GM10248 (cell line): ENCODE data around the gene RRP1.

Experiments
- CTCF ChIA-PET: fragments of 300-600 bp; sonication (Branson Sonifier 250); formaldehyde crosslinking; extraction: SDS; loops from one replicate; lab custom pipeline; 2021; ENCODE audit warnings: antibody characterized with exemption; lab: Yijun Ruan, JAX
- POLR2A ChIA-PET: fragments of 350-650 bp; sonication (Branson Sonifier 250); formaldehyde crosslinking; extraction: SDS; loops from one replicate; lab custom pipeline; 2020; ENCODE audit warnings: antibody characterized with exemption; lab: Yijun Ruan, JAX
- DNase-seq: peaks from one replicate; pipeline ENCODE4 v3.0.0; 2012; ENCODE audit errors: extremely low spot score
- TF ChIP-seq, protein P1 (sequence below): IDR thresholded peaks from 2 replicates; pipeline ENCODE4 v1.5.1; 2012; ENCODE audit warnings: mild to moderate bottlenecking, low read depth; ENCODE audit errors: extremely low read depth, missing control alignments, control extremely low read depth

RRP1 gene

DNA sequence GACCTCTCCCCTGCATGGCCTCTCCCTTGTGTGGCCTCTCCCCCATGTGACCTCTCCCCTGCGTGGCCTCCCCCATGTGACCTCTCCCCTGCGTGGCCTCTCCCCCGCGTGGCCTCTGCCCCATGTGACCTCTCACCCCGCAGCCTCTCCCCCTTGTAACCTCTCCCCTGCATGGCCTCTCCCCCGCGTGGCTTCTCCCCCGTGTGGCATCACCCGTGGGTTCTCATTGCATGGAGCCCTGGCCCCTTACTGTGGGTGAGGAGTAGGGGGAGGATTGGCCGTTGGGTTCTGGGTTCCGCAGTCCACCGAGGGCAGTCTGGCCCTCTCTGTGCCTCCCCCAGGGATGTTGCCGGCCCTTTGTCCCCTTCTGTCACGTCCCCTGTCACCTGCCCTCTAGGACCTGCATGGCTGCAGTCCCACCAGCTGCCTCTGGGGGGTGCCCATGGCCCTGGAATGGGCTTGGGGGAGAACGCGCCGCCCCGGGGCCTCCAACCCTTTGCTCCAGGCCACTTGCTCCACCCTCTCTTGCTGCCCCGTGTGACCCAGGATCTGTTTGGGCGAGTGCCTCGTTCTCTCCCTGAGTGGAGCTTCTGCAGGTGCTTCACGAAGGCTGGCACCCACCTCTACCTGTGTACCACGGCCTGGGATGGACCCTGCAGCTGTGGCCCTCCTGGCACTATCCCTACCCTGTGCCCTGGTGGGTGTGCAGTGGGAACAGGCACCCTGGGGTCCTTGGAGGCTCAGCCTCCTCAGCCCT is 21.3 kb downstream of the RRP1 start:
- DNase-seq = peak; percentile 95
- POLR2A ChIA-PET = no interaction called here
- CTCF ChIA-PET = interaction anchor here (0.6 to 2.7 kb wide), 27 partner anchors 9 to 491 kb away, joined by 3 to 18 read pairs (median 4); partner anchors contain the start of gene RRP1
- TF ChIP-seq, protein P1, sequence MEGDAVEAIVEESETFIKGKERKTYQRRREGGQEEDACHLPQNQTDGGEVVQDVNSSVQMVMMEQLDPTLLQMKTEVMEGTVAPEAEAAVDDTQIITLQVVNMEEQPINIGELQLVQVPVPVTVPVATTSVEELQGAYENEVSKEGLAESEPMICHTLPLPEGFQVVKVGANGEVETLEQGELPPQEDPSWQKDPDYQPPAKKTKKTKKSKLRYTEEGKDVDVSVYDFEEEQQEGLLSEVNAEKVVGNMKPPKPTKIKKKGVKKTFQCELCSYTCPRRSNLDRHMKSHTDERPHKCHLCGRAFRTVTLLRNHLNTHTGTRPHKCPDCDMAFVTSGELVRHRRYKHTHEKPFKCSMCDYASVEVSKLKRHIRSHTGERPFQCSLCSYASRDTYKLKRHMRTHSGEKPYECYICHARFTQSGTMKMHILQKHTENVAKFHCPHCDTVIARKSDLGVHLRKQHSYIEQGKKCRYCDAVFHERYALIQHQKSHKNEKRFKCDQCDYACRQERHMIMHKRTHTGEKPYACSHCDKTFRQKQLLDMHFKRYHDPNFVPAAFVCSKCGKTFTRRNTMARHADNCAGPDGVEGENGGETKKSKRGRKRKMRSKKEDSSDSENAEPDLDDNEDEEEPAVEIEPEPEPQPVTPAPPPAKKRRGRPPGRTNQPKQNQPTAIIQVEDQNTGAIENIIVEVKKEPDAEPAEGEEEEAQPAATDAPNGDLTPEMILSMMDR = peak; percentile 98

DNA sequence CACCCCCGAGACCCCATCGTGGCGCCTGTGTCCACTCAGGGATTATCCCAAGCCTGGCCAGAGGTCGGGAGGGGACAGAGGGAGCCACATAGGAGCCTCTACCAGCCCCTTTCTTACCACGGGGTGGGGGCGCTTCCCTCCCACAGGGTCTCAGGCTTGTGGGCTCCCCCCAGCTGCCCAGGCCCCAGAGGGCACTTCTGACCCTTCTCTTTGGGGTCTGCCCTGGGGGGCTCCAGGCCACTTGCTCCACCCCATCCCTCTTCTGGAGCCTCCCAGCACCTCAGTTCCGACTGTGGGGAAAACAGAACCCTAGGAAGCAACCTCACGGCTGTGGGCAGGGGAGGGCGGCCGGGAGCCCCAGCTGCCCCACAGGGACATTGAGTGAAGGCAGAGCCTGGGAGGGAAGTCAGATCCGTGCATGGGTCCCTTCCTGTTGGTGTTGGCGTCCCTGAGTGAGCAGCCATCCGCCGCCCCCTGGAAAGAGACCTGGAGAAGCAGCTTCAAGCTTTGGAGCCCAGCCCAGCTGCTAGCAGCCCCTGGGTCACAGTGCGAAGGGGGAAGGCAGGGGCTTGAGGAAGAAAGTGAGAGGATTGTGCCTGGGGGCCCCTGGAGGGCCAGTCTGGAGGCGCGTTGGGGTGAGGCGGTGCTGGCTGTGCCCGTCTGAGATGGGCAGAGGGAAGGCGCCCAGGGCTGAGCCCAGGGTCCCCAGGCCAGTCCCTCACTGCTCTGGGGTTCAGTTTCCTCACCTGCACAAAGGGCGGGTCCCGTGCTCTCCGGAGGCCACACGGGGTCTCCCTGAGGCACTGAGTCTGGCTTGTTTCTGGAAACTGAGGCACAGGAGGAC is 22.1 kb downstream of the RRP1 start:
- CTCF ChIA-PET = interaction anchor here (0.6 to 2.7 kb wide), 28 partner anchors 8 to 490 kb away, joined by 3 to 18 read pairs (median 4); partner anchors contain the start of gene RRP1
- DNase-seq = no peak
- POLR2A ChIA-PET = no interaction called here
- TF ChIP-seq, protein P1 = no peak

DNA sequence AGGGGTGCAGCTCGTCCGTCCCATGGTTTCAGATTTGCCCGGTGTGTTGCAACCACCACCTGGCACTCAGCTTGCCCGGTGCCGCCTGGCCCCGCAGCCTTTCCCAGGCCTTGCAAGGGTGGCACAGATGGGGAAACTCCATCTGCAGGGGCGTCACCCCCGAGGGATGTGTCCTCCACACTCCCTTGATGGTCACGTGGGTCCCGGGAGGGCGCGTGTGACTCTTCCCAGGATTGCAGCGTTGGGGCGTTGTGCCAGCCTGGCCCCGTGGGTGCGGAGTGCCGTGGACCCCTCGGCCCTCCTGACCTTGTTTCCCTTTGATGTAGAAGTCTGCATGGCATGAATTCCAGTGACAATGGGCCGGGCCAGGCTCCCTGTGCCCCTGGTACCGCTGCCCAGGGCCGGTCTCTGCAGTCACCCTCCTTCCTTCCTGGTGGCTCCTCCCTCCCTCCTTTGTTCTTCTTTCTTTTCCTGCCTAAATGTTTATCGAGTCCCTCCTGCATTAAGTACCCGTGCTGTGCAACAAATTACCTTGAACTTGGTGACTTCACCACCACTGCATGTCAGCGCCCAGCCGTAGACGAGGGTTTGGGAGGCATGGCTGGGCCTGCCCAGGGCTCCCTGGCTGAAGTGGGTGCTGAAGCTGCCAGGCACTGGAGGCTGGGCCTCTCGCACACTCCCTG is 22.9 kb downstream of the RRP1 start:
- POLR2A ChIA-PET = no interaction called here
- TF ChIP-seq, protein P1 = no peak
- CTCF ChIA-PET = interaction anchor here (0.9 to 2.7 kb wide), 6 partner anchors 11 to 158 kb away, joined by 3 to 18 read pairs (median 8); no protein-coding TSS in a partner anchor
- DNase-seq = no peak

DNA sequence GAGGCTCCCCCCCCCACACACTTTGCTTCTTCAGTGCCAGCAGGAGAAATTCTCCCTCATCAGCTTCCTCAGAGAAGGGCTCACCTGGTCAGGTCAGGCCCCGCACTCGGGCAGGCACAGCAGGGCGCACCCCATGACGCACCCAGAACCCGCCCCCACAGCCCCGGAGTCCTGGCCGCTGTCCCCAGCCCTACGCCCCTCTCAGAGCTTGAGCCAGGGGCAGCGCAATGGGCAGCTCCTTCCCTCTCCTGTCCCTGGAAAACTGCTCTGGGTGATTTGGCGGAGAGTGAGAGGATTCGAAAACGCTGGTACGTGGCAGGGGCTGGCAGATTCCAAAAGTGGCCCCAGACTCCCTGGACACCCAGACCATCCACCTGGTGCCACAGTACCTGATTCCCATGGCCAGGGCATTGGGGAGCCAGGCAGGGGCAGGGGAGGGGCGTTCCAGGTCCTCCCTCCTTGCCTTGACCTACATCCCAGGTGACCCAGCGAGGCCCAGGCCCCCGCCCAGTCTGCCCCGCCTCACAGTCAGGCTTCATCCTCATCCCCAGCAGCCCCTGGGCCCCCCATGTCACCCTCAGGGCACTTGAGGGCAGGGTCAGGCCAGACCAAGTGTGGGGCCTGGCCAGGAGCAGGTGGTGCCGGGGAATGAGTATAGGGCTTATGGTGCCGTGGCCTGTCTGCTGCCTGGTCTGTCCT is 23.7 kb downstream of the RRP1 start:
- CTCF ChIA-PET = interaction anchor here (2.7 kb wide), 1 partner anchor 126 kb away, joined by 18 read pairs; no protein-coding TSS in a partner anchor
- TF ChIP-seq, protein P1 = no peak
- POLR2A ChIA-PET = no interaction called here
- no peak for DNase-seq

DNA sequence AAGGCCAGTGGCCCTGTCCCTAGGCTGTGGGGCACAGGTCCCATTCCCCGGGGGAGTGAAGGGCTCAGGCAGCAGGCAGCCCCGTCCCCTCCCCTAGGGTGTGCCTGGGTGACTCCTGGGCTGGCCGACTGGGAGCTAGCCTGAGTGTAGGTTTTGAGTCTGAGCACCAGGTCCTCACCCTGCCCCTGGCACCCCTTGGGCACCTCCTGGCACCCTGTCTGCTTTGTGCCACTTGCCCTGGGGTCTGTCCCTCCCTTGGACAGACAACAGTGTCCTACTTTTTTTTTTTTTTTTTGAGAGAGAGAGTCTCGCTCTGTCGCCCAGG is 24.2 kb downstream of the RRP1 start:
- TF ChIP-seq, protein P1 = no peak
- POLR2A ChIA-PET = no interaction called here
- no peak for DNase-seq
- CTCF ChIA-PET = interaction anchor here (1.1 kb wide), 1 partner anchor 125 kb away, joined by 4 read pairs; no protein-coding TSS in a partner anchor
